CD14-positive monocyte (primary cell): Measurements from ENCODE around the gene ADK. TPM values are rescaled to one million over a fixed set of nuclear protein-coding genes. Genes with fewer than 3 reads are reported as not detected.

Source experiments
- DNase-seq, 3 donors: peaks; one replicate each; pipeline ENCODE4 v3.0.0-alpha.2; 2011 to 2022
- H2AFZ ChIP-seq: 2 replicates; pipeline ENCODE4 v1.6.0; 2012; ENCODE audit warnings: mild to moderate bottlenecking, low read depth, low read length, inconsistent platforms; ENCODE audit not compliant: insufficient read depth, poor library complexity, severe bottlenecking
- H3K27ac ChIP-seq, 2 donors: 1 replicate in 1 of 2; 2 replicates in 1 of 2; pipeline ENCODE4 v1.5.1; 2012 to 2013; ENCODE audit warnings: low read length in 2 of 2, control low read depth in 1 of 2, inconsistent platforms in 1 of 2, low read depth in 1 of 2, mild to moderate bottlenecking in 1 of 2
- H3K27me3 ChIP-seq, 2 donors: one replicate each; pipeline versions ENCODE4 v1.6.0 to v1.6.1; 2011 to 2013; ENCODE audit warnings: low read length in 2 of 2; ENCODE audit not compliant: control insufficient read depth in 2 of 2, insufficient read depth in 2 of 2
- H3K36me3 ChIP-seq, 2 donors: replicated peaks in 1 of 2; 1 replicate in 1 of 2; 2 replicates in 1 of 2; pipeline versions ENCODE4 v1.5.1 to v1.6.1; 2012 to 2013; ENCODE audit warnings: low read length in 2 of 2, control low read depth in 1 of 2, inconsistent platforms in 1 of 2, mild to moderate bottlenecking in 1 of 2; ENCODE audit not compliant: insufficient read depth in 2 of 2, control insufficient read depth in 1 of 2
- H3K4me1 ChIP-seq, 2 donors: 1 replicate in 1 of 2; 2 replicates in 1 of 2; pipeline versions ENCODE4 v1.5.1 to v1.6.1; 2012 to 2013; ENCODE audit warnings: low read length in 2 of 2, control low read depth in 1 of 2, inconsistent platforms in 1 of 2, mild to moderate bottlenecking in 1 of 2, moderate library complexity in 1 of 2; ENCODE audit not compliant: insufficient read depth in 2 of 2, control insufficient read depth in 1 of 2
- H3K4me2 ChIP-seq: replicated peaks from 2 replicates; pipeline ENCODE3; 2012; ENCODE audit warnings: low read length, moderate library complexity, mild to moderate bottlenecking; ENCODE audit not compliant: poor library complexity, severe bottlenecking; ENCODE audit errors: extremely low read depth
- H3K4me3 ChIP-seq, 3 experiments: fragments of 200-600 bp in 1 of 3; sonication (generic) in 1 of 3; replicated peaks in 1 of 3; 1 replicate in 2 of 3; 2 replicates in 1 of 3; pipeline ENCODE4 v1.5.1; 2011 to 2013; ENCODE audit warnings: low read length in 3 of 3, mild to moderate bottlenecking in 3 of 3, control low read depth in 2 of 3, low read depth in 2 of 3, inconsistent platforms in 1 of 3, moderate library complexity in 1 of 3
- H3K79me2 ChIP-seq: 2 replicates; pipeline ENCODE4 v1.6.0; 2012; ENCODE audit warnings: mild to moderate bottlenecking, control low read depth, inconsistent platforms, low read length, moderate library complexity; ENCODE audit not compliant: insufficient read depth
- H3K9ac ChIP-seq: 2 replicates; pipeline ENCODE4 v1.6.0; 2017; ENCODE audit warnings: low read length, mild to moderate bottlenecking; ENCODE audit not compliant: insufficient read depth, poor library complexity, severe bottlenecking
- H3K9me3 ChIP-seq, 2 donors: replicated peaks in 1 of 2; 1 replicate in 1 of 2; 2 replicates in 1 of 2; pipeline versions ENCODE4 v1.5.1 to v1.6.1; 2012 to 2013; ENCODE audit warnings: low read length in 2 of 2, control low read depth in 1 of 2; ENCODE audit not compliant: control insufficient read depth in 1 of 2, insufficient read depth in 1 of 2
- H4K20me1 ChIP-seq: 2 replicates; pipeline ENCODE4 v1.6.0; 2012; ENCODE audit warnings: mild to moderate bottlenecking, low read length, control low read depth, moderate library complexity; ENCODE audit not compliant: insufficient read depth
- H3K27ac Mint-ChIP-seq, 7 donors: one replicate each; pipeline ENCODE4 v1.8.0; 2020; ENCODE audit warnings: mild to moderate bottlenecking in 7 of 7, mixed read lengths in 7 of 7, moderate library complexity in 6 of 7, inconsistent platforms in 2 of 7
- H3K27me3 Mint-ChIP-seq, 3 donors: one replicate each; pipeline ENCODE4 v1.8.0; 2021 to 2022; ENCODE audit warnings: low read depth in 3 of 3, mild to moderate bottlenecking in 3 of 3, mixed read lengths in 3 of 3, moderate library complexity in 3 of 3, inconsistent platforms in 1 of 3
- H3K36me3 Mint-ChIP-seq, 2 donors: one replicate each; pipeline ENCODE4 v1.8.0; 2020; ENCODE audit warnings: mixed read lengths in 2 of 2, inconsistent platforms in 1 of 2, mild to moderate bottlenecking in 1 of 2
- H3K4me1 Mint-ChIP-seq: one replicate; pipeline ENCODE4 v1.8.0; 2020; ENCODE audit warnings: mild to moderate bottlenecking, mixed read lengths
- H3K4me3 Mint-ChIP-seq, 2 donors: one replicate each; pipeline ENCODE4 v1.8.0; 2020; ENCODE audit warnings: mild to moderate bottlenecking in 2 of 2, mixed read lengths in 2 of 2, moderate library complexity in 1 of 2
- H3K9me3 Mint-ChIP-seq, 7 donors: one replicate each; pipeline ENCODE4 v1.8.0; 2020 to 2022; ENCODE audit warnings: mixed read lengths in 7 of 7, mild to moderate bottlenecking in 6 of 7, moderate library complexity in 6 of 7, inconsistent platforms in 2 of 7
- CTCF ChIP-seq: fragments of 200-600 bp; IDR thresholded peaks from one replicate; pipeline ENCODE4 v1.8.0; 2022; ENCODE audit warnings: antibody characterized with exemption, mild to moderate bottlenecking
- WGBS: methylation state at CpG from one replicate; pipeline ENCODE4 v1.1.5; 2013; ENCODE audit warnings: missing lambda C conversion rate; ENCODE audit not compliant: insufficient coverage; 5-methylcytosine and 5-hydroxymethylcytosine counted together
- intact Hi-C, 2 donors: fragments of 100-400 bp; cut with micrococcal nuclease; formaldehyde crosslinking; loops; one replicate each; pipeline versions ENCODE4 v1.15.0 to v1.15.1; 2023
- polyA plus RNA-seq, 3 donors: library from polyadenylated mRNA; depleted of rRNA in 1 of 3; unstranded in 2 of 3; stranded (reverse) in 1 of 3; fragments of 300-500 nt in 2 of 3; fragments of >200 nt in 1 of 3; fragmentation: Illumina TruSeq in 2 of 3; gene quantifications; 1 replicate in 2 of 3; 2 replicates in 1 of 3; pipeline ENCODE4 v1.2.3, GENCODE V29; 2012 to 2021

ADK gene
- polyA plus RNA-seq, 3 donors: 6.4 to 38.2 (median 35.7) TPM

DNA sequence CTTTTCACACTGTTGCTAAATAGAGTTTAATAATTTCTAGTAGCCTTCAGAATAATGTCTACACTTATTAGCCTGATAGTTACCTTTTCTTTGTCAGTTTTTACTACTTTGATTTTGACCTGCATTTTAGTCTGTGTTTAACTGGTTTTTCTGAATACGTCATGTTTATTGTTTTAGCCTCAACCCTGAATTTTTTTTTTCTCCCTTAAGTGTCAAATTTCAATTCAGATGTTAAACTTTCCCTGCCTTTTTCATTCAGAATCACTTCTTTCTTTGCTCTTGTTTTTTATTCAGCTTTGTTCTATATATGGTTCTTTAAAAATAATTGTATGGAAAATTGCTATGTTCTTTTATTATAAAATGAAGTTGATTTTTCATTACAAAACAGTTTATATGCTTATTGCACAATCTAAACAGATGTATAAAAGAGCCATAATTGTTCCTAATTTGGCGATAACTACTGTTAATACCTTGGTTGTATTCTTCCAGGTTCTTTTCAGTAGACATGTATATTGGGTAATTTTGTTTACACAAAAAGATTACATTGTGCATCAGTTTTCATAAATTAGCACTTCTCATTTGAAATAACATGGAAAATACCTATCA is 159.7 kb downstream of the ADK start:
- no CpG with 5 or more reads among the region's 2 CpGs for WGBS
- peaks cover 0 to under 1% of the 10 kb centered on the region in 2 donors for H3K36me3 ChIP-seq
- H3K79me2 ChIP-seq: no peaks in the 10 kb centered on the region
- Mint-ChIP-seq H3K4me3 (no peak overlapping the region), H3K36me3 (peaks cover 0 to 7% of the 10 kb centered on the region in 2 donors), H3K4me1 (peaks cover 7% of the 10 kb centered on the region), H3K9me3 (no peaks in the 10 kb centered on the region), H3K27ac (no peak overlapping the region), H3K27me3 (no peaks in the 10 kb centered on the region)
- no peak for TF ChIP-seq CTCF
- intact Hi-C loops: no loop called here
- no peak overlapping the region for H3K27ac ChIP-seq
- no peaks in the 10 kb centered on the region for H3K4me1 ChIP-seq
- no peak overlapping the region for H3K9ac ChIP-seq
- H3K9me3 ChIP-seq: no peaks in the 10 kb centered on the region
- H3K4me2 ChIP-seq: no peak overlapping the region
- DNase-seq: no peak
- H4K20me1 ChIP-seq: no peaks in the 10 kb centered on the region
- H2AFZ ChIP-seq: no peak overlapping the region
- no peaks in the 10 kb centered on the region for H3K27me3 ChIP-seq
- H3K4me3 ChIP-seq: no peak overlapping the region

DNA sequence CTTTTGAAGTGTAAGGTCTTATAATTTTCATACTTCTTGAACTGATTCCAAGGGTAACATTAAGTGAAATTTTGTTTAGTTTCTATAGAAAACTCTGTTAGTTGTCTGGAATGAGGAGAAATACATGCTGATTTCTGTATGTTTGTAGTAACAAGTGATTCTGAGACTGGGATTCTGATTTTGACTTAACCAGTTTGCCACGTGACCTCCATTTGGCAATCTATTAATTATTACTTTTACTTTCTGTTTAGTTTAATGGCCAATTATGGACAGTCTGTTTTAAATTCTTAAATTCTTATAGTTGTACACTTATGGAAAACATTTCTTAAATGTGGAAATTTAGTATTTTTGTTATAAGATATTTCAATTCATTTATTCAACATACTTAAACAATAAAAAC is 163.1 kb downstream of the ADK start:
- intact Hi-C loops: no loop called here
- Histone ChIP-seq H3K4me1 (no peaks in the 10 kb centered on the region), H3K36me3 (peaks cover 0 to 5% of the 10 kb centered on the region in 2 donors), H2AFZ (no peak overlapping the region), H3K27ac (no peak overlapping the region), H3K9ac (no peak overlapping the region), H3K4me3 (peak overlapping the region in 1 of 3 experiments; percentile 40), H3K79me2 (no peaks in the 10 kb centered on the region), H3K9me3 (peaks cover 2 to 5% of the 10 kb centered on the region in 2 donors), H4K20me1 (no peaks in the 10 kb centered on the region), H3K4me2 (no peak overlapping the region), H3K27me3 (no peaks in the 10 kb centered on the region)
- H3K4me1 Mint-ChIP-seq: peaks cover 7% of the 10 kb centered on the region
- no peak for TF ChIP-seq CTCF
- no peaks in the 10 kb centered on the region for H3K27me3 Mint-ChIP-seq
- peaks cover 8 to 17% of the 10 kb centered on the region in 2 donors for H3K36me3 Mint-ChIP-seq
- H3K9me3 Mint-ChIP-seq: peaks cover 0 to 10% (median 2%) of the 10 kb centered on the region in 7 donors
- no CpG with 5 or more reads among the region's 1 CpG for WGBS
- peak overlapping the region in 1 of 7 donors; percentile 54 for H3K27ac Mint-ChIP-seq
- H3K4me3 Mint-ChIP-seq: peak overlapping the region in 1 of 2 donors; percentile 60
- no peak for DNase-seq
